Measurements from ENCODE around the gene ERFL.
A peak's percentile ranks its signal among the peaks of the same experiment; 100 is the strongest.
"Not testable (repeated sequence)": the region's sequence is repeated elsewhere in the genome, so short reads cannot be mapped to it uniquely, and the experiment has no call there.

ERFL gene

DNA sequence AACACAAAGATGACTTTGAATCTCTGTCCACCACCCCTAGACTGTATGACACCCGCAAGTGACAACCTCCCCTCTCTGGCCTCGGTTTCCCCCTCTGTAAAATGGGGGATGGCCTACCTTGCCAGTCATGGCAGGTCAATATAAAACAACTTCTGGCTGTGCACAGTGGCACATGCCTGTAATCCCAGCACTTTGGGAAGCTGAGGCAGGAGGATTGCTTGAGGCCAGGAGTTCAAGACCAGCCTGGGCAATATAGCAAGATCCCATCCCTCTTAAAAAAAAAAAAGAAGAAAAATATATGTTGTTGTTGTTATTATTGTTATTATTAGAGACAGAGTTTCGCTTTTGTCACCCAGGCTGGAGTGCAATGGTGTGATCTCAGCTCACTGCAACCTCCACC, 52.3 kb downstream of the ERFL start:
- not testable (repeated sequence) for DNase-seq

GRCh38 chr19:41872775-41873647, 55.2 kb downstream of the ERFL start:
- peak; percentile 75 for DNase-seq

DNA sequence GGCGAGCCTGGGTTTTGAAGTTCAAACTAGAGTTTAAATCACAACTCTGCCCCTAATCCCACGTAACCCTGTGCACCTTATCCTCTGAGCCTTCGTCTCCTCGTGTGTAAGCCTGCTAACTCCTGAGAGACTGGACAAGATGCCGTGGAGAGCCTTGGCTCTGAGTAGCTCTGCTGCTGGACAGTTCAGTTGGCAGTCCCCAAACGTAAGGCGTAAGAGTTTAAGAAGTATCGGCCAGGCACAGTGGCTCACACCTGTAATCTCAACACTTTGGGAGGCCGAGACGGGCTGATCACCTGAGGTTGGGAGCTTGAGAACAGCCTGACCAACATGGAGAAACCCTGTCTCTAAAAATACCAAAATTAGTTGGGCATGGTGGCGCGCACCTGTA, 55.9 kb downstream of the ERFL start:
- no peak for DNase-seq

DNA sequence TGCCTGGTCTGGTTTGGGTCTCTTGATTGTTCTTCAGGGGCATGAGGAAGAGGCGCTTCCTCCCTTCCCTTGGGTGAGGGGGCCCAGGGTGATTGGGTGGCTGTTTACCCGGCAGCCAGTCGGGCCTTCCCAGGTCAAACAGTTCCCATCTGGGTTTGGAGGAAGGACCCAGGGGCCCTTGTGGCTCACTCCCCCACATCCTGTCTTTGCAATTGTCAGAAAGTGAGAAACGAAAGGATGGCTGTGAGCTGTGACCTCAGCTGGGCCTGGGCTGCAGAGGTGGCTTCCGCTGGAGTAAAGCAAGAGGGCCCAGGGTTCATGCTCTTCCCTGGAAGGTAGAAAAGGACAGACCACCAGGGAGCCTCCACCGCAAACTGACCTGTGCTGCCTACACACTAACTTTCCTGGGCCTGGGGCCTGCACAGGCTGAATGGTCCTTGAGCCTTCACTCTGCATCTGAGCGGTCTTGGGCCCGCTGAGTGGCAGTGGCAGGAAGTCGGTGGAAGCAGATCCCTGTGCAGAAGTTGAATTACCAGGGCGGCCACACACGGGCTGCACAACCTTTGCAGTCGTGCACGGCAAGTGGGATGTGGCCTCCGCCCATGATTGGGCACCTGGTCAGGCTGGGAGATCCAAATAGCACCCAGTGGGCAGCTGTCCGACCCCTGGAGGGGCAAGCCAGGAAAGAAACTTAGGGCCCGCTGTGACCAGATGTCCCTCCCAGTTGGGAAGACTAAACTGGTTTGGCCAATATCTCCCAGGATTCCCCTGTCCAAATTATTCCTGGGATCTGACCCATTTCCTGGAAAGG, 56.5 kb downstream of the ERFL start:
- DNase-seq = peak; percentile 69

DNA sequence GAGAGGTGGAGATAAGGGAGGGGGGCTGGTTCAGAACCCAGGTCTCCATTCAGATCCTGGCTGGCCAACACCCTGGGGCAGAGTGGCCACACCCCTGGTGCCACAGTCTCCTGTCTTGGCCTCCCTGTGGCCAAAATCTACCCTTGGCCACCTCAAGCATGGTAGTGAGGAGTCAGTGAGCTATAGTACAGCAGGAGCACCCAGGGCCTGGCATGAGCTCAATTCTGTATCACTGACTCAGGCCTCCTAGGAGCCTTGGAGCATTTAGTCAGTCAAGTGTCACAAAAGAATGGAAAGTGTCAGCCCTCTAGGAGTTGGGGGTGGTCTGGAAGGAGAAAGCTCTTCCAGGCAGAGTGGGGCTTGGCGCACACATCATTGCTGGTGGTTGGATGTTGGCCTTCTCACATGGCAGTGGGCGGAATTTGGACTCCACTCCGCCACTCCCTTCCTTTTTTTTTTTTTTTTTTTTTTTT, 57.8 kb downstream of the ERFL start:
- no peak for DNase-seq

GRCh38 chr19:41869374-41869955, 58.8 kb downstream of the ERFL start:
- DNase-seq = no peak

DNA sequence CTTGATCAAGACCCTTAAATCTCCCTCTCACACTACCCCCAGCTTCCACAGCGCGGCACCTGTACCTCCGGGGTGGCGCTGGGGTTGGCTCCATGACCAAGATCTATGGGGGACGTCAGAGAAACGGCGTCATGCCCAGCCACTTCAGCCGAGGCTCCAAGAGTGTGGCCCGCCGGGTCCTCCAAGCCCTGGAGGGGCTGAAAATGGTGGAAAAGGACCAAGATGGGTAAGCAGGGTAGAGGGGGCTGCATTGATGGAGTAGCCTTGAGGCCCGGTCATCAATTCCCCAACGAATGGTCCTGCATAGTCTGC, 59.3 kb downstream of the ERFL start:
- DNase-seq = no peak

- DNase-seq = no peak
Observed at GRCh38 chr19:41868120-41868988, 59.9 kb downstream of the ERFL start.

DNA sequence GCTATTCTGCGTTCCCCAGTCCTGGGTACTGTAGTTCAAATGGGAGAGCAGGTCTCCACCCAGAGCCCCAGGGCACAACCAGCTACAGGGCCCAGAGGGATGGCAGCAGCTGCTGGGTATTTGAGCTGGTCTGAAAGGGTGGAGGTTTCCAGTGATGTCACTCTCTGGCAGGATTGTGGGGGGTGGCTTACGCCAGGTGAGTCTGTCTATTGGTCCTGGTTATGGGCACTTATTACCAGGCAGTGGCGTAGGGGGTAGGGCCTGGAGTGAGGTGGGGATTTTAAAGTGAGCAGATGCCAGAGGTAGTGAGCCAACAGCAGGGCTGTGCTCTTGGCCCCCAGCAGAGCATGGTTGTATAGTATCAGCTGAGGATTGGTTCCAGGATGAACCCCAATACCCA, 62.0 kb downstream of the ERFL start:
- peak; percentile 10 for DNase-seq

GRCh38 chr19:41864374-41864773, 63.9 kb downstream of the ERFL start:
- DNase-seq = no peak

GRCh38 chr19:41863209-41863931, 64.9 kb downstream of the ERFL start:
- DNase-seq = no peak

GRCh38 chr19:41862445-41862986, 65.7 kb downstream of the ERFL start:
- peak; percentile 6 for DNase-seq

DNA sequence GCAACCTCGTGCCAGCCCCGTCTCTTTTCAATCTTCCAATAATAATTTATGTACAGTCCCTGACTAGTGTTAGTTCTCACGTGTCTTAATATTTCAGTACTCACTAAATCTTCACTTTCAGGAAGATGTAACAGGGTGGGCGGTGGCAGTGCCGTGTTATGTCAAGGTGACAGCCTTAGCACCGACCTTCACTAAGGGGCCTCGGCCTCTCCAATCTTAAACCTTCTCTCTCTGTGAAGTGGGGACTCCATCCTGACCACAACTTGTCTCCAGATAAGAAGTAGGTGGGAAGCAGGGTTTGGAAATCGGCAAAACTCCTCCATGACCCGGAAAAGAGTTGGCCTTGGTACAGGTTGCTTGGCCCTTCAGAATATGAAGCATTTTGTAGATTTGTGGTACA, 66.4 kb downstream of the ERFL start:
- peak; percentile 30 for DNase-seq

DNA sequence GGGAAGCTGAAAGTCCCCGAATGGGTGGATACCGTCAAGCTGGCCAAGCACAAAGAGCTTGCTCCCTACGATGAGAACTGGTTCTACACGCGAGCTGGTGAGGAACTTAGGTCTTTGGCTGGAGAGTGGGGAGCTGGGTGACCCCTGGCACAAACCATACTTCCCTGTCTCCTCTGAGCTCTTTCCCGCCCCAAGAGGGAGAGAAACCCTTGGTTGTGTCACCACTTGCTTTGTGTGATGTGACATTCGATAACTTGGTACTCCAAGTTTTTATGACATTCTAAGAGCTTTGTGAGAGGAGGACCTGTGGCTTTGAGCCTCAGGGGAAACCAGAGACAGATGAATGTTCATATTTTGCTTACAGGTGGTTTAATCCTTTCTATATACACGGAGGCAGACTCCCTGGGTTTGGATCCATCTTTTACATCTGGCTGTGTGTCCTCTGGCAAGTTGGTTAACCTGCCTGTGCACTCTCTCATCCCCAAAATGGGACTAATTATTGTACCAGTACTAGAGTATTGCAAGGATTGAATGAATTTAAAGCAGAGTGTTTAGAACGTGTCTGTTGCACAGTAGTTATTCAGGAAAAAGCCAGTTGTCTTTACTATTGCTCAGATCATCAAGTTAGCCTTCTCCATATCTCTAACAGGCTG, 67.0 kb downstream of the ERFL start:
- DNase-seq = no peak

DNA sequence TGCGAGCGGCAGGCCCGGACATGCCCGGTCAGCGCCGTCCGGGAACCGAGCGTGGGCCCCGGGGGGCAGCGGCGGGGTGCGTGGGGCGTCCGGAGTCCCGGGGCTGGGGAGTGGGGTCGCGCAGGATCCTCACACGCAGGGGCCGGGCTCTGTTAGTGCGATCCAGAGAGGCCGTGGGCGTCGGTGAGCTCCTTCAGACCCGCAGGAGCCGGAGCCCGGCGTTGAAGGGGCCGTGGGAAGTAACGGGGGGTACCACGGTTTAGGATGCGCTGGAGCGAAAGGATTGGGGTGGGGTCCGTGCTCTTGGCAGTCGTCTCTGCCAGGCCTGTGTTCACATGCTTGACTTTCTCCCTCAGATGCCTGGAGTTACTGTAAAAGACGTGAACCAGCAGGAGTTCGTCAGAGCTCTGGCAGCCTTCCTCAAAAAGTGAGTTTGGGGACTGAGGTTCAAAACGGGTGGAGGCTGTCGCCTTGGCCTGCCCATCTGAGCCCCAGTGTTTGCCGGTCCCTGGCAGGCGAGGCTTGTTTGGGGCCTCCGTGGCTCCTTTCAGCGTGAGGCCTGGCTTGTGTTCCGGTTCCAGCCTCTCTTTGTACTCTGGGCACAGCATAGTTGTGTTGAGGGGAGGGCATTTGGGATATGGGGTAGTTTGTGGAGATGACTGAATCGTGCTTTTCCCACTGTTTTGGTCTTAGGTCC, 67.7 kb downstream of the ERFL start:
- peak; percentile 35 for DNase-seq

GRCh38 chr19:41859618-41860418, 68.4 kb downstream of the ERFL start, which contains the start of gene RPS19:
Gene RPS19 (plus strand): TSS chr19:41860255. CDS start chr19:41860775, 520 bp downstream.
- DNase-seq = peak; percentile 98

DNA sequence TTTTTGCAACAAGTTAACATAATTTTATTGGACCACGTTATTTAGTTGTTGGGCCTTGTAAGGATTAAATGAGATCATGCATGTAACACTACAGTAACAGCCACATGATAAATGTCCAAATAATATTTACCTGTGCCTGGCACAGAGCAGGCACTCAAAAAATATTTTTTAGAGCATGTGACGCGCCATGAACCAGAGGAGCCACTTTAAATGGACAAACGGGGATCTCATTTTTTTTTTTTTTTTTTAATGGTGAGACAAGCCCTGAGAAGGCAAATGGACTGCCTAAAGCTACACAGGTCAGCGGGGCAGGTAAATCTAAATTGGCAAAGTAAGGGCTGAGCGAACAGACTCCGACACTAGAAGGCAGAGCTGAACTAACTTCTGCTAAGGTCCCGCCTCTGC, 69.0 kb downstream of the ERFL start:
- DNase-seq = no peak

Measured in activated naive CD4-positive, alpha-beta T cell treated with Interleukin-2 at 50 U/mL for 16 hours (primary cell).